HG03432 (cell line): ENCODE results near the gene GATAD2B.

Experiments used
- ATAC-seq: cut with Tn5 transposase; IDR thresholded peaks from one replicate; pipeline ENCODE4 v1.9.1; 2021; ENCODE audit warnings: mild to moderate bottlenecking, moderate library complexity; ENCODE audit not compliant: unreplicated experiment

The GATAD2B gene

GRCh38 chr1:153799566-153800465 is 123.0 kb downstream of the GATAD2B start:
- no peak for ATAC-seq

- no peak for ATAC-seq
Measured at GRCh38 chr1:153799016-153799415, 123.8 kb downstream of the GATAD2B start.

- no peak for ATAC-seq
Measured at GRCh38 chr1:153798468-153798780, 124.3 kb downstream of the GATAD2B start.

- ATAC-seq = peak; percentile 57
Measured at GRCh38 chr1:153796786-153797659, 125.7 kb downstream of the GATAD2B start.

- no peak for ATAC-seq
Measured at GRCh38 chr1:153795934-153796785, 126.6 kb downstream of the GATAD2B start.

- no peak for ATAC-seq
Measured at GRCh38 chr1:153795330-153795837, 127.4 kb downstream of the GATAD2B start.

GRCh38 chr1:153794624-153795329 is 128.0 kb downstream of the GATAD2B start:
- no peak for ATAC-seq

- ATAC-seq = no peak
Measured at GRCh38 chr1:153793973-153794615, 128.7 kb downstream of the GATAD2B start.

- ATAC-seq = no peak
Measured at GRCh38 chr1:153793261-153793972, 129.4 kb downstream of the GATAD2B start.

GRCh38 chr1:153792631-153793041 is 130.1 kb downstream of the GATAD2B start:
- ATAC-seq = no peak

- ATAC-seq = peak; percentile 17
Measured at GRCh38 chr1:153791648-153792253, 131.0 kb downstream of the GATAD2B start.

GRCh38 chr1:153790966-153791647 is 131.7 kb downstream of the GATAD2B start:
- ATAC-seq = peak; percentile 87

- no peak for ATAC-seq
Measured at GRCh38 chr1:153790313-153790965, 132.3 kb downstream of the GATAD2B start.

- no peak for ATAC-seq
Measured at GRCh38 chr1:153789478-153790034, 133.2 kb downstream of the GATAD2B start.

GRCh38 chr1:153786038-153786790 is 136.6 kb downstream of the GATAD2B start:
- no peak for ATAC-seq
